NCI-H1436 (cell line): ENCODE measurements around the gene SSH3.

Source experiments
- DNase-seq: peaks from one replicate; lab custom pipeline; 2025; lab: John Stamatoyannopoulos, UW

The SSH3 gene

GRCh38 chr11:67349036-67349435, 45.7 kb downstream of the SSH3 start:
- DNase-seq = no peak

- no peak for DNase-seq
Measured at GRCh38 chr11:67349457-67349856, 46.1 kb downstream of the SSH3 start.

GRCh38 chr11:67349928-67350465, 46.7 kb downstream of the SSH3 start:
- DNase-seq = no peak

GRCh38 chr11:67351275-67352005, 48.1 kb downstream of the SSH3 start:
- DNase-seq = peak; percentile 69

- no peak for DNase-seq
Measured at GRCh38 chr11:67352546-67353316, 49.4 kb downstream of the SSH3 start.

DNA sequence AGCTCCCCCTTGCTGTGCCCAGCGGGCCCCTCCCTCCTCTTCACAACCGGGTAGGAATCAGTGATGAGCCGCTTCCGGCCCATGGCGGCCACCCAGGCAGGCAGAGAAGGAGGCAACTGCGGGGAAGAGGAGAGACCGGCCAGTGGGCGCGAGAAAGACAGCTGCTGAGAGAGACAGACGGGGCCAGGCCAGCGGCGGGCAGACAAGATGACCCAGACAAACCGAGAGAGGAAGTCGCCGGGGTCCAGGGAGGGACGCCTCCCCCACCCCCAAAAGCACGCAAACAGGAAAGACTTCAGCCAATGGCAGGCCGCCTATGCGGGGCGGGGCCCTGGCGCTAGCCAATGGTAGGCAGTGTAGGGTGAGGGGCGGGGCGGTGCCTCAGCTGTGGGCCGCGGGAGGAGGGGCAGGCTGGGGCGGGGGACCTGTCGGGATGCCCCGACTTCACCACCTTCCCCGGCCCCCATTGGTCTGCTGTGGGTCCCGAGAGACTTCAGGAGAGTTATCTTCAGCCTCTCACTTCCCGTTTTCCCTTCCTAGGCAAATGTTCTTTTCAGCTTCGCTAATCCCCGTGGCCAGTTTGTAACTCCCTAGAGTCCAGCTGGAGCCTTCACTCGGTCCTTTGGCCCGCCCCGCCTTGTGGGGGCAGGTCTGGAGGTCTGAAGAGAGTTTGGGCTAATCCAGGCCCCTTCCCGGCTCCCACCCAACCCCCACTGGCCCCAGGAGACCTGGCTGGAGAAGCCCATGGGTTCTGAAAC, 50.2 kb downstream of the SSH3 start, which contains the start of gene POLD4:
TSS of gene POLD4 (minus strand) at position 230 of the 758 bp plus-strand sequence. CDS start at position 83, 147 bp downstream.
- DNase-seq = peak; percentile 88

DNA sequence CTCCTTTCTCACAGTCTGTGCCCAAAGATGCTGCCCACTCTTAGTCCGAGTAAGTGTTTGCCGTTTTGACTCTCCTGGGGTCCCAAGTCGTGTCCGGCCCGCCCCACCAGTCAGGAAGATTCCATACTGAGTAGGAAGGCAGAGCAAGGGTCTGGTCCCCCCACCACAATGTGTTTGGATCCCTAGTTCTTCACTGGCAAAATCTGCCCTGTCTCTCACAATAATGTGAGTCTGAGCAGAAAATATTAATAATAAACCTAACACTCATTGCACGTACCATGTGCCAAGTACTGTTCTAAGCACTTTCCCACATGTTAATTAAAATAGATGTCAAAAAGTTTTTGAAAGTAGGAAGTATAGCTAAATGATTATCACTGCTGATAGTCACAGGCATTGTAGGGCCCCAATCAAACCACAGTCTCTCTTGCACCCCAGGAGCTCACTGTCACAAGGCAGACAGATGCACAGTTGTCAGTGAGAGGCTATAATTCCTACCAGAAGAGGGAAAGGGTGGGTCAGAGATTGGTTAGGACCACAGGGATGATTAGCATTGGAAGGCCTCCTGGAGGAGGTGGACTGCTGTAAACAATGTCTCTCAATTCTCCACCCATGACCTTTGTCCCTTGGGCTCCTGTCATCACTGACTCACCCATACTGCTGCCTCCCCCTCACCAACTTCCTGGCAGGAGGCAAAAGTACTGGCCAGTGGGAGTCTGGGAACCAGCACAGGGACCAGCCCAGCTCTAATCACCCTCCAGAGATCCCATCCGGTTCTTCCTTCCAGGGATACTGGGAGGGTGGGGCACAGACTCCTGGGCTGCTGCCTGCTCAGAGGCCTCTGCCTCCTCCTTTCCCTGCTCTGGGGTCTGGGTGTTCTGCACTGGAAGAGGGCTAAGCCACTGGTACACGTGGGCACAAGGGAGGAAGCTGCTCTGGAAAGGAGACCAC, 51.0 kb downstream of the SSH3 start:
- no peak for DNase-seq

GRCh38 chr11:67355023-67355793, 51.9 kb downstream of the SSH3 start:
- DNase-seq = no peak

GRCh38 chr11:67355794-67356386, 52.6 kb downstream of the SSH3 start:
- DNase-seq = no peak

DNA sequence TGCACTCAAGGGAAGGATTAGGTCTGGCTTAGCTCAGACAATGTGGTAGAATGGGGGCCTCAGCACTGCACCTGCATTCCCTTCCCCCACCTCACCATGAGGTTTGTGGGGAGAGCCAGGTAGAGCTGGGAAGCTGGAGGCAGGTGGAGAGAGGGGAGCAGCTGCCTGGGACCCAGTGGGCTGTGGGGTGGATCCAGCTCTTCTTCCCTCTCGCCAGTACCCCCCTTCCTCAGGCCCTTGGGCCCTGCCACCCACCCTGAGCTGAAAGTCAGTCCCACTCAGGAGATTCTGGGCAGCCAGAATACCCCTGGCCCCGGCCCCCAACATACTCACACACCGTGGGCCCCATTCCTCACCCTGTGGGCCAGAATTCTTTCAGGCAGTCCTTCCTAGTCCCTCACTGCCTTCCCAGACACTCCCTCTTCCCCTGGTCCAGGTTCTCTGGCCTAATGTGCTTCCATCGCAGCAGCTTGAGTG, 53.1 kb downstream of the SSH3 start:
- no peak for DNase-seq

GRCh38 chr11:67356864-67357561, 53.7 kb downstream of the SSH3 start:
- peak; percentile 48 for DNase-seq

- DNase-seq = no peak
Measured at GRCh38 chr11:67357831-67358670, 54.7 kb downstream of the SSH3 start.
